GM23338 (cell line): ENCODE measurements around the gene OPN1LW.
"Not testable (repeated sequence)": the region's sequence is repeated elsewhere in the genome, so short reads cannot be mapped to it uniquely, and the experiment has no call there.

Source experiments
- CTCF ChIP-seq, 2 experiments: fragments of 200-600 bp in 1 of 2; sonication (generic) in 1 of 2; conservative IDR thresholded peaks; 2 replicates each; pipeline versions ENCODE4 v1.5.1 to v1.6.1; 2016 to 2017; ENCODE audit warnings: antibody characterized with exemption in 2 of 2, low read depth in 2 of 2, mild to moderate bottlenecking in 2 of 2, moderate library complexity in 1 of 2
- EZH2 ChIP-seq: fragments of 200-600 bp; sonication (generic); IDR thresholded peaks from one replicate; pipeline ENCODE4 v1.8.0; 2017; ENCODE audit warnings: antibody characterized with exemption, mild to moderate bottlenecking, low read depth; ENCODE audit not compliant: unreplicated experiment
- EZH2phosphoT487 ChIP-seq: fragments of 200-600 bp; sonication (generic); IDR thresholded peaks from one replicate; pipeline ENCODE4 v1.8.1; 2018; ENCODE audit warnings: antibody characterized with exemption; ENCODE audit not compliant: unreplicated experiment
- JUNB ChIP-seq: IDR thresholded peaks from one replicate; pipeline ENCODE4 v1.6.1; 2016; ENCODE audit warnings: antibody characterized with exemption; ENCODE audit not compliant: unreplicated experiment

- not testable (repeated sequence) for TF ChIP-seq EZH2; CTCF (conservative IDR thresholded peaks at IDR 0.05; ENCODE audit: low read depth in 2 of 2); EZH2phosphoT487; JUNB
Measured at GRCh38 chrX:154157207-154157606, 13.2 kb downstream of the OPN1LW start.
